T-helper 9 cell (primary cell): ENCODE data around the gene SLC17A7.

Source experiments
- DNase-seq: peaks from one replicate; pipeline ENCODE4 v3.0.0-alpha.2; 2020

The SLC17A7 gene

DNA sequence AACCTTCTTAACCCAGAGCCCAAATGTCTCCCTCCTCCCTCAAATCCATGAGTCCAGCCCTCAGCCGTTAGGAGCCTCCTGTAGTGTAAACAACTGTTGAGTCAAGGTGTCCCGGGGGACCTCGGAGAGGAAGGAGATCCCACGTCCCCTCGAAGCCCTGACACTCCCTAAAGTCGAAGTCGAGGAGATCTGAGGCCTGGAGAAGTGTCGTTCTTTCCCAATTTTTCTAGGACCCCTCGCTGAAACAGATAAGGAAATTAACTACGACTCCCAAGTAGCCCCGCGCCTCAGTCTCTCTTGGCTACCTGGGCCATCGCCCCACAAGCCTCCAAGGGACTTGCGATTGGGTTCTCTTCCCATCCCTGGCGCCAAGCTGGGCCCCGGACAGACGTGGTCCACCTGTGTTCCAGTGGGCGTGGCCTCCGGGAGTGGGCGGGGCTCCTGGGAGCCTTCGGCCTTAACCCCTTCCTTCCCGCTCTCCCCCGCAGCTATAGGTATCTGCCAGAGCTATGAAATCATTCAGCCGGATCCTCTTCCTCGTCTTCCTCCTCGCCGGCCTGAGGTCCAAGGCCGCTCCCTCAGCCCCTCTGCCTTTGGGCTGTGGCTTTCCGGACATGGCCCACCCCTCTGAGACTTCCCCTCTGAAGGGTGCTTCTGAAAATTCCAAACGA lies 15.3 kb downstream of the SLC17A7 start:
- no peak for DNase-seq

GRCh38 chr19:49425178-49425577 lies 16.1 kb downstream of the SLC17A7 start, which contains the start of gene GFY:
GFY (plus strand) TSS chr19:49425388; CDS start chr19:49426431, 1,043 bp downstream.
- DNase-seq: no peak

DNA sequence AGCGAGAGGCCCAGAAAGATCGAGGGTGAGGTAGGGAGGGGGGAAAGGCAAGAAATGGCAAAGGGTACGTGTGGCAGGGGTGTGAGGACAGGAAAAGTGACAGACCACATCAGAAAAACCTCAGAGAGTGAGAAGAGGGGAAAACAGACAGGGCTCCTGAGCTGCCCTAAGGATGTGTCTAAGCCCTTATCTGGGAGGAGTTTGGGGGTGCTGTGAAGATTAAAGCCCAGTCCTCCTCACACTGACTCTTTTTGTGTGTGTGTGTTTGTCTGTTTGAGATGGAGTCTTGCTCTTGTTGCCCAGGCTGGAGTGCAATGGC lies 17.4 kb downstream of the SLC17A7 start:
- no peak for DNase-seq

DNA sequence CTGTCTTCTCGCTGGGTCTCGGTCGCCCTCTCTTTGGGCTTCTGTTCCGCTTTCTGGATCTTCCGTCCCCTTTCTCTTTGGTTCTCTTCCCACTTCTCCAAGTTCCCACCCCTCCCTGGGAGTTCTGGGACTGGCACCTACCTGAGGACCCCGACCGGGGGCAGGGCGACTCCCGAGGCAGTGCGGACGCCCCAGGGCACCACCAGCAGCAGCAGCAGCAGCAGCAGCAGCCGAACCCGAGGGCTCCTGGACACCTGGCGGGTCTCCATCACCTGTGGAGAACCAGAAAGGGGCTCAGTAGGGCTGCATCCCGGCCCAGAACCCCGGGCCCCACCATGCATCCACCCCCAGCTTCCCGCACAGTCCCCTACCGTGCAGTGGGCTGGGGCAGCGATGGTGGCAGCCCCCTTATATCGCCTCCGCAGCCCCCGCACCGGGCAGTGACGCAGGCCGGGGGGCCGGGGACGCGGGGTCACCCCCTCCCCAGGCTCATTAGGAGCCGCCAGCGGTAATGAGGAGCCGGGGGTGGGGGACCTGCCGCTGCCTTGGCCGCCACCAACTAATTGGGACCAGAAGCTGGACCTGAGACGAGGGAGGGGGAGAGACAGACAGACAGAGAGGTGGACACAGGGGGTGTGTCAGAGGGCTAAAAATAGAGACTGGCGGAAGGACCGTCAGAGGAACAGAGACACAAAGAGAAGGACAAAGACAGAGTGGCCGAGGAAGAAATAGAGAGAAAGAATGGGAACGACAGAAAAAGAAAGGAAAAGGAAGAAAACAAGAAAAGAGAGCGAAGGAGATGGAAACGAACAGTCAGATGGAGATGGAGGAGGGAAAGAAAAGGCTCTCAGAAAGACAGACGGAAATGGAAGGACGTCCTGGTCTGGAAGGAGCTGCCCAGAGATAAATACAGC lies 18.0 kb downstream of the SLC17A7 start, which contains the start of gene PTH2:
TSS of gene PTH2 (minus strand) at position 371 of the 914 bp plus-strand sequence. CDS start at position 269, 102 bp downstream.
- no peak for DNase-seq

GRCh38 chr19:49422407-49423070 lies 18.8 kb downstream of the SLC17A7 start:
- DNase-seq: peak; percentile 51

- no peak for DNase-seq
Measured at GRCh38 chr19:49421878-49422202, 19.5 kb downstream of the SLC17A7 start.

DNA sequence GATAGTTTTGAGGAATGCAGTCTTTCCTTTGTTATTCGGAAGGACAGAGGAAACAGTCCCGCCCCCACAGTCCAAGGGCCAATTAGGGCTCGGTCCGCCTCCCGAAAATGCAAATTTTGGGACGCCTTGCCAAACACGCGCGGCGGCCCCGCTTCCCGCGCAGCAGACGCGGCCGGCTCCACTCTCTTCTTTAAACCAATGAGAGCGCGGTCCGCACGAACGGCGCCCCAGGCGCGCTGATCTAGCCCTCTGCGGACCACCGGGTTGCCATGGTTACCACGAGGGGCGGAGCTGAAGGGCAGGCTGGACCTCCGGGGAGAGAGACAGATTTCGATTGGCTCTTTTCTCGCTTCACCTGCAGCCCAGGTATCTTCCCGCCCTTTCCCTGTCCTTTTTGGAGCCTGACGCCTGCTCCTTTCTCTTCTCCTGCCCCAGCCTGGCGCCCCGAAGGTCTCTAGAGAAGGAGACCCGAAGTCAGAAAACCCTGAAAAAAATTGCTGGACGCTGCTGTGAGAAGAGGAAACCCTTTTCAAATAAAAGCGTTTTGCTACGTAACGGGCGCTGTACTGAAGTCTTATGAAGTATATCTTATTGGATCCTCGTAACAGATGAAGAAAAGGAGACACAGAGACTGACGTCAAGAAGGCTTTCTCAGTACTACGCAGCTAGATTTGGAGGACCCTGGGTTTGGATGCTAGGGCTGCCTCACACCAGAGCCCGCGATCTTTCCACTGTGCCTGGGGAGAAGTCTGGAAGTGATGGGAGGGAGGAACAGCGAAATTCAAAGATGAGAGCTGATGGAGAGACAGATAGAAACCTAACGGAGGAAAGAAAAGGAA lies 20.1 kb downstream of the SLC17A7 start:
- no peak for DNase-seq

- DNase-seq: no peak
Measured at GRCh38 chr19:49420227-49420626, 21.1 kb downstream of the SLC17A7 start.

GRCh38 chr19:49419173-49419572 lies 22.2 kb downstream of the SLC17A7 start:
- DNase-seq: no peak

DNA sequence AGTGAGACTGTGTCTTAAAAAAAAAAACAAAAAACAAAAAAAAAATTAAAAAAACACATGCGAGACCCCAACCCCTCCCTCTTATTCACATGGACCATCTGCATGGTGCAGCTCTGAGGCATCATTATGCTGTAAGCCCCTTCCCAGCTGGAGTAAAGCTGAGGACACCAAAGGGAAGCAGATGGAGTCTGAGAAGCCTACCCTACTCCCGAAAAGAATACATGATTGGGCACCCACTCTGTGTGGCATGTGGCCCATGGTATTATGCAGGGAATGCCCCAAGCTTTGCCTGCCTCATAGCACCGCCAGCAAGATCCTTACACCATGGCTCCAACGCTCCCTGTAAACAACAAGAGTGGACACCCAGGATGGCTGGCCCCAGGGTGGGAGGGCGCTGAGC lies 22.8 kb downstream of the SLC17A7 start:
- DNase-seq: no peak

GRCh38 chr19:49417088-49417487 lies 24.2 kb downstream of the SLC17A7 start:
- no peak for DNase-seq

GRCh38 chr19:49415810-49416200 lies 25.5 kb downstream of the SLC17A7 start:
- no peak for DNase-seq

- DNase-seq: no peak
Measured at GRCh38 chr19:49415102-49415809, 26.1 kb downstream of the SLC17A7 start.

GRCh38 chr19:49414256-49414655 lies 27.1 kb downstream of the SLC17A7 start:
- DNase-seq: no peak

DNA sequence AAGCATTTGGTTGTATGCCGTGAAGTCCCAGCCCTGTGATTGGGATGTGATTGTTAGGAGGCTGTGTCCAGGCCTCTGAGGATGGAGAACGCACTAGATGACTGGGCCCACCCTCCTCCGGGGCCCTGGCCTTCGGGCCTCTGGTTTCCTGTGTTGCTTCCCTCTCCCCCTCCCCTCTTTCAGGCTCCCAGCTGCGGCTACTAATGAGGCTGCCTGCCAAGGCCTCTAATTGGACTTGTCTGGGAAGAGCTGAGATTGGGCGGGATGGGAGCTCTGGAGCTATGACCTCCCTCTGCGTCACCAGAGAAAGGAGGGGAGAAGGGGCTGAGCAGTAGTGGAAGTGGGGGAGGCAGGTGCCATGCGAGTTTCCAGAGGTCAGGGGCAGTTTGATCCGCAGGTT lies 28.0 kb downstream of the SLC17A7 start:
- DNase-seq: no peak

GRCh38 chr19:49411681-49412326 lies 29.5 kb downstream of the SLC17A7 start:
- no peak for DNase-seq

DNA sequence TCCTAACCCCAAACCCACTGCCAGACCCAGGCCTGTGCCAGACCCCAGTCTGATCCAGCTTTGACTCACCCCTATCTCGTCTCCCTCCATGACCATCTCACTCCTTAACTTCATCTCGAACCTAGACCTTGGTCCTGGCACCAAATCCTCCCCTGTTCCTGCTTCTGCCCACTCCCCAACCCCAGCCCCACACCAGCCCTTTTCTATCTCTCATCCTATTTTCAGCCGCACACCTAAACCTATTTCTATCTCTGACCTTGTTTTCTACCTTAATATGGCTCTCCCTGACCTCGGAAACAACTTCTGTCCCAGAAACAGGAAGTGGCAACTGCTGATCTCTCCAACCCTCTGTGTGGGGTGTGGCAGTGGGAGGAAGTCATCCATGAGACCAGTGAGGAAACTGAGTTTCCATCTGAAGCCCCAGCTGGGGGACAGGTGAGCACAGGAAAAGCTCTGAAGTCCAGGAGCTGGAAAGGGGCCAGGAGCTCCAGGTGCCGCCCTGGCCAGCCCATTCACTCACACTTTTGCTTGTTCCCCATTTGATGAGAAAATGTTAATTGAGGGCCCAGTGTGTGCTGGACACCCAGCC lies 31.8 kb downstream of the SLC17A7 start:
- no peak for DNase-seq

DNA sequence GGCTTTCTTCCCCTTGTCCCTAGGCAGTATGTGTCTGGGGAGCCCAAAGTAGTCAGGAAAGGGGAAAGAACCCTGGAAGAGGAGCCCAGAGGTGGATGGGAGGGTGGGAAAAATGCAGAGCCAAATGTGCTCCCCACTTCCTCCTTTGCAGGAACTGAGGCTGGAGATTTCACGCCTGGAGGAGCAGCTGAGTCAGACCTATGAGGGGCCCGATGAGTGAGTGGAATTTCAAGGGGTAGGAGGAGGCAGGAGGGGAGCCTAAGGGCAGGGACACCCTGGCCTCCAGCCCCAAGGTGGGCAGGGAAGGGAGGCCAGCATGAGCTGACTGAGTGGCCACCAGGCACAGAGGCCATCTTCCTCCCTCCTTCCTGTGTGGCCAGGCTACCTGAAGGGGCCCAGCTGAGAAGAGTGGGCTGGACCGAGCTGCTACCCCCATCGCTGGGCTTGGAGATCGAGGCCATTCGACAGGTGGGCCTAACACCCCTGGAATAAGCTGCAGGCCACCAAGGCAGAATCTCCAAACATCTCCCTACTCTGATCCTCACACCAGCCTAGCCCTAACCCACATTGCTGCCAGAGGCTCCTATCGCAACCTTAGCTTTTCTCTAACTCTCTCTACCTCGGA lies 32.4 kb downstream of the SLC17A7 start:
- DNase-seq: no peak

- no peak for DNase-seq
Measured at GRCh38 chr19:49407482-49408015, 33.8 kb downstream of the SLC17A7 start.

DNA sequence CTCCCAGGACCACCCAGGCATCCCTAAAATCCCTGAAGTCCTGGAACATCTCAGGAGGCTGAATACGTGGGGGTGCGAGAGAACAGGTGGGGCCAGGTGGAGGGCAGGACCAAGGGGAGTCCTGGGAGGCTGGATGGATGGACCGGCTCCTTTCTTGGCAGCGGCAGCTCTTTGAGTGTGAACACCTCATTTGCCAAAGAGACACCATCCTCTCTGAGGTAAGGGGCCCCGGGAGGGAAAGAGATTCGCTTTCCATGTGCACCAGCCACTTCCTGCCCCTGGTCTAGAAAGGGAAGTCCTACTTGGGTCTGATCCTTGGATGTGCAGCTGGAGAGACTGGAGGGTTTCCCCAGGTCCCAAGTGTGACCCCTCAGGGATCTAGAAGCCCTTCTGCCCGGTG lies 34.2 kb downstream of the SLC17A7 start:
- DNase-seq: no peak
